ENCODE measurements around the gene SPATA13. TPM values are rescaled to one million over a fixed set of nuclear protein-coding genes. Genes with fewer than 3 reads are reported as not detected.

Gene SPATA13
- total and polyA plus RNA-seq, 11 donors = 5.4 to 20.1 (median 8.6) TPM

- intact Hi-C loops (cut with DNase I) = no loop called here
- TF ChIP-seq POLR2A (IDR thresholded peaks at IDR 0.05) (no peak), CTCF (IDR thresholded peaks at IDR 0.05) (no peak)
- Histone ChIP-seq H3K4me3 (no peak overlapping the region), H3K36me3 (no peaks in the 10 kb centered on the region), H3K27ac (no peak overlapping the region), H3K4me1 (no peaks in the 10 kb centered on the region), H3K27me3 (no peaks in the 10 kb centered on the region), H3K9me3 (peaks cover 0 to 13% (median 7%) of the 10 kb centered on the region in 12 donors)
- ATAC-seq (no peak), DNase-seq (no peak)
- WGBS, 4 donors = 69 to 86% (median 77%) methylated on average over 7 of the region's 7 CpGs
Measured at GRCh38 chr13:24187185-24187584, 26.7 kb downstream of the SPATA13 start.

- no peak for DNase-seq
- WGBS, 4 donors = 76 to 90% (median 78%) methylated on average over 6 of the region's 6 CpGs
- intact Hi-C loops (cut with DNase I) = no loop called here
Measured at GRCh38 chr13:24192057-24192810, 31.7 kb downstream of the SPATA13 start.

GRCh38 chr13:24192811-24193162, 32.3 kb downstream of the SPATA13 start:
- ATAC-seq (no peak), DNase-seq (no peak)
- Histone ChIP-seq H3K9me3 (peaks cover 0 to 13% (median 5%) of the 10 kb centered on the region in 12 donors), H3K4me1 (no peaks in the 10 kb centered on the region), H3K36me3 (no peaks in the 10 kb centered on the region), H3K4me3 (no peak overlapping the region), H3K27ac (no peak overlapping the region), H3K27me3 (no peaks in the 10 kb centered on the region)
- intact Hi-C loops (cut with DNase I) = no loop called here
- WGBS, 4 donors = 78 to 100% (median 83%) methylated on average over 1 of the region's 1 CpG
- TF ChIP-seq POLR2A (IDR thresholded peaks at IDR 0.05) (no peak), CTCF (IDR thresholded peaks at IDR 0.05) (no peak)

More at GRCh38 chr13:24192057-24192810, 31.7 kb downstream of the SPATA13 start:
- Histone ChIP-seq H3K4me1 (no peaks in the 10 kb centered on the region), H3K27ac (no peak overlapping the region), H3K4me3 (no peak overlapping the region), H3K9me3 (peaks cover 0 to 13% (median 7%) of the 10 kb centered on the region in 12 donors), H3K27me3 (no peaks in the 10 kb centered on the region), H3K36me3 (no peaks in the 10 kb centered on the region)
- no peak for TF ChIP-seq CTCF (IDR thresholded peaks at IDR 0.05)
- TF ChIP-seq POLR2A (IDR thresholded peaks at IDR 0.05) = no peak
- ATAC-seq = no peak

DNA sequence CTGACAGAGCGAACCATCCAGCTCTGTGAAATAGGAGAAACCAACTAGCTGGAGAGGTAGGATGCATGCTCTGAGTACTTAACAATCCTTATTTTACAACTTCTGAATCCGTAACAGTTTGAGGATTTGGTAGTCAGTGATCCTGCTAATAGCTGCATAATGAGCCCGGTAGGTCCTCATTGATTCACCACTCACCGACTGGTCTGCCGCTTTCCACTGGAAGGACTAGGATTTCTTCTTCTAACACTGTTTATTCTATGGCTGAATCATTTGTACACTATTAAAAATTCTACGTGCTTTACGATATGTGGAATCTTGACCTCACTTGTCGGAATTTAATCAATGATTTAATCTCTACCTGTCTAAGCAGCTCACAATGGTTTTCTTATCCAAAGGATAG, 33.9 kb downstream of the SPATA13 start:
- intact Hi-C loops (cut with DNase I) = no loop called here
- 93 to 97% (median 94%) methylated on average over 8 of the region's 8 CpGs for WGBS, 4 donors
- no peak for TF ChIP-seq CTCF (IDR thresholded peaks at IDR 0.05)
- TF ChIP-seq POLR2A (IDR thresholded peaks at IDR 0.05) = no peak

More for the DNA sequence above, 33.9 kb downstream of the SPATA13 start:
- Histone ChIP-seq H3K27ac (no peak overlapping the region), H3K4me3 (no peak overlapping the region), H3K4me1 (no peaks in the 10 kb centered on the region), H3K36me3 (no peaks in the 10 kb centered on the region), H3K9me3 (no peaks in the 10 kb centered on the region), H3K27me3 (no peaks in the 10 kb centered on the region)
- no peak for ATAC-seq
- no peak for DNase-seq
